PFSK-1 (cell line): ENCODE measurements around the gene AKR1D1.

Experiments used
- FOXP2 ChIP-seq: optimal IDR thresholded peaks from 2 replicates; pipeline ENCODE3; 2011; ENCODE audit warnings: borderline replicate concordance, control low read depth, inconsistent platforms; ENCODE audit not compliant: insufficient read depth; ENCODE audit errors: extremely low read length, extremely low read depth
- POLR2AphosphoS5 ChIP-seq: IDR thresholded peaks from 2 replicates; pipeline ENCODE4 v1.6.1; 2012; ENCODE audit warnings: low read depth, mild to moderate bottlenecking, control low read depth, low read length, moderate library complexity
- SIN3A ChIP-seq: IDR thresholded peaks from 2 replicates; pipeline ENCODE4 v1.6.1; 2012; ENCODE audit warnings: mild to moderate bottlenecking, low read length, moderate library complexity, borderline replicate concordance; ENCODE audit not compliant: insufficient read depth
- TAF1 ChIP-seq: IDR thresholded peaks from 2 replicates; pipeline ENCODE4 v1.6.1; 2012; ENCODE audit warnings: low read length, control low read depth, borderline replicate concordance; ENCODE audit not compliant: insufficient read depth
- TF ChIP-seq, protein P1 (sequence below), 2 experiments: IDR thresholded peaks; 2 replicates each; pipeline versions ENCODE4 v1.6.1 to v1.8.0; 2011 to 2012; ENCODE audit warnings: low read depth in 2 of 2, low read length in 2 of 2, control low read depth in 1 of 2, inconsistent platforms in 1 of 2, mild to moderate bottlenecking in 1 of 2, moderate library complexity in 1 of 2; ENCODE audit not compliant: insufficient read depth in 1 of 2

Gene AKR1D1

GRCh38 chr7:138099813-138100212 is 23.6 kb downstream of the AKR1D1 start:
- TF ChIP-seq, protein P1, sequence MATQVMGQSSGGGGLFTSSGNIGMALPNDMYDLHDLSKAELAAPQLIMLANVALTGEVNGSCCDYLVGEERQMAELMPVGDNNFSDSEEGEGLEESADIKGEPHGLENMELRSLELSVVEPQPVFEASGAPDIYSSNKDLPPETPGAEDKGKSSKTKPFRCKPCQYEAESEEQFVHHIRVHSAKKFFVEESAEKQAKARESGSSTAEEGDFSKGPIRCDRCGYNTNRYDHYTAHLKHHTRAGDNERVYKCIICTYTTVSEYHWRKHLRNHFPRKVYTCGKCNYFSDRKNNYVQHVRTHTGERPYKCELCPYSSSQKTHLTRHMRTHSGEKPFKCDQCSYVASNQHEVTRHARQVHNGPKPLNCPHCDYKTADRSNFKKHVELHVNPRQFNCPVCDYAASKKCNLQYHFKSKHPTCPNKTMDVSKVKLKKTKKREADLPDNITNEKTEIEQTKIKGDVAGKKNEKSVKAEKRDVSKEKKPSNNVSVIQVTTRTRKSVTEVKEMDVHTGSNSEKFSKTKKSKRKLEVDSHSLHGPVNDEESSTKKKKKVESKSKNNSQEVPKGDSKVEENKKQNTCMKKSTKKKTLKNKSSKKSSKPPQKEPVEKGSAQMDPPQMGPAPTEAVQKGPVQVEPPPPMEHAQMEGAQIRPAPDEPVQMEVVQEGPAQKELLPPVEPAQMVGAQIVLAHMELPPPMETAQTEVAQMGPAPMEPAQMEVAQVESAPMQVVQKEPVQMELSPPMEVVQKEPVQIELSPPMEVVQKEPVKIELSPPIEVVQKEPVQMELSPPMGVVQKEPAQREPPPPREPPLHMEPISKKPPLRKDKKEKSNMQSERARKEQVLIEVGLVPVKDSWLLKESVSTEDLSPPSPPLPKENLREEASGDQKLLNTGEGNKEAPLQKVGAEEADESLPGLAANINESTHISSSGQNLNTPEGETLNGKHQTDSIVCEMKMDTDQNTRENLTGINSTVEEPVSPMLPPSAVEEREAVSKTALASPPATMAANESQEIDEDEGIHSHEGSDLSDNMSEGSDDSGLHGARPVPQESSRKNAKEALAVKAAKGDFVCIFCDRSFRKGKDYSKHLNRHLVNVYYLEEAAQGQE (IDR thresholded peaks at IDR 0.05; ENCODE audit: insufficient read depth in 1 of 2, low read depth in 2 of 2, low read length in 2 of 2): no peak
- TF ChIP-seq POLR2AphosphoS5 (no peak), FOXP2 (no peak), SIN3A (no peak), TAF1 (no peak)

DNA sequence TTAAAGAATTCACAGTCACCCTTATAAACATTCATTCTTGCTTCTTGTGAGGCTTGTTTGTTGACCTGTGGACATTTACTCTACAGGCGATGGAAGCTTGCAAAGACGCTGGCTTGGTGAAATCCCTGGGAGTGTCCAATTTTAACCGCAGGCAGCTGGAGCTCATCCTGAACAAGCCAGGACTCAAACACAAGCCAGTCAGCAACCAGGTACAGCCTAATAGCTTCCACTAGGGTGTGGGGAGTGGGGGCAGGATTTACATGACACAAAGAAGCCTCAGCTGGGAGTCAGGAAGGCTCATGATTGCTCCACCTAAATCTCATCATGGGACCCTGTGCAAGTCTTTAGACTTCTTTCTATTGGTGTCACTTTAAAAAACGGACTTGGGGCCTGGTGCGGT is 29.0 kb downstream of the AKR1D1 start:
- TF ChIP-seq POLR2AphosphoS5 (no peak), TAF1 (no peak), SIN3A (no peak), FOXP2 (no peak)
- TF ChIP-seq, protein P1 (IDR thresholded peaks at IDR 0.05; ENCODE audit: insufficient read depth in 1 of 2, low read depth in 2 of 2, low read length in 2 of 2): no peak

DNA sequence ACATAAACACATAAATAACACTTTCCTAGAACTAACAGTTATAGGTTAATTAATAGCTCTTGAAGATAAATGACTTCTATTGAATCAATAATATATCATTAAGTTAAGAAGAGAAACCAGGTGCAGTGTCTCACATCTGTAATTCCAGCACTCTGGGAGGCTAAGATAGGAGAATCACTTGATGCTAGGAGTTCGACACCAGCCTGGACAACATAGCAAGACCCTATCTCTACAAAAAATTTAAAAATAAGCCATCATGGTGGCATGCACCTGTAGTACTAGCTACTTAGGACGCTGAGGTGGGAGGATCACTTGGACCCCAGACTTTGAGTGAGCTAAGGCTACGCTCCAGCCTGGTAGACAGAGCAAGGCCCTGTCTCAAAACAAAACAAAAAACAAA is 38.8 kb downstream of the AKR1D1 start:
- TF ChIP-seq TAF1 (no peak), FOXP2 (no peak), SIN3A (no peak), POLR2AphosphoS5 (no peak)
- TF ChIP-seq, protein P1 (IDR thresholded peaks at IDR 0.05; ENCODE audit: insufficient read depth in 1 of 2, low read depth in 2 of 2, low read length in 2 of 2): no peak

GRCh38 chr7:138116141-138116540 is 39.9 kb downstream of the AKR1D1 start:
- TF ChIP-seq FOXP2 (no peak), POLR2AphosphoS5 (no peak), SIN3A (no peak), TAF1 (no peak)
- TF ChIP-seq, protein P1 (IDR thresholded peaks at IDR 0.05; ENCODE audit: insufficient read depth in 1 of 2, low read depth in 2 of 2, low read length in 2 of 2): no peak

DNA sequence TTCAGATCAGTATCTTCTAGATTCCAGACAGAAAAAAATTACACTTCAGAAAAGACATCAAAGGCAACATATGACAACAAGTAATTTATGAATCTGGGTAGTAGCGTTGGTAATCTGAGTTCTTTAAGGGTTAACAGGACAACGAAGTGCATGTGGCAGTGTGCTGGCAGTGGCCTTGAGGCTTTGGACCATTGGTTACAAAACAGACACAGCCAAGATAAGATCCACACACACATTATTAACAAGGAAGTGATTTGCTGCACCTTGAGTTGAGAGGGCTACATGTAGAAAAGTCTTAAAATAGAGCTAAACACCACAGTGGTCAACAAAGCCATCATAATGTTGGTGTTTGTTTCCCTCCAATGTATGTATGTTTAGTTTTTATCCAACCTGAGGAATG is 40.6 kb downstream of the AKR1D1 start:
- TF ChIP-seq FOXP2: no peak
